GM19099 (cell line): ENCODE measurements around the gene POLR3H.
A peak's percentile ranks its signal among the peaks of the same experiment; 100 is the strongest.

Experiments used
- POLR2A ChIP-seq: IDR thresholded peaks from 3 replicates; pipeline ENCODE4 v1.6.1; 2011; ENCODE audit warnings: low read depth; ENCODE audit not compliant: insufficient read length; ENCODE audit errors: extremely low read depth

POLR3H gene, protein sequence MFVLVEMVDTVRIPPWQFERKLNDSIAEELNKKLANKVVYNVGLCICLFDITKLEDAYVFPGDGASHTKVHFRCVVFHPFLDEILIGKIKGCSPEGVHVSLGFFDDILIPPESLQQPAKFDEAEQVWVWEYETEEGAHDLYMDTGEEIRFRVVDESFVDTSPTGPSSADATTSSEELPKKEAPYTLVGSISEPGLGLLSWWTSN

GRCh38 chr22:41543854-41544670 is at the start of gene POLR3H:
TSS of gene POLR3H (minus strand) at chr22:41544470. CDS start at chr22:41544101, 369 bp downstream.
- peak; percentile 76 for TF ChIP-seq POLR2A

DNA sequence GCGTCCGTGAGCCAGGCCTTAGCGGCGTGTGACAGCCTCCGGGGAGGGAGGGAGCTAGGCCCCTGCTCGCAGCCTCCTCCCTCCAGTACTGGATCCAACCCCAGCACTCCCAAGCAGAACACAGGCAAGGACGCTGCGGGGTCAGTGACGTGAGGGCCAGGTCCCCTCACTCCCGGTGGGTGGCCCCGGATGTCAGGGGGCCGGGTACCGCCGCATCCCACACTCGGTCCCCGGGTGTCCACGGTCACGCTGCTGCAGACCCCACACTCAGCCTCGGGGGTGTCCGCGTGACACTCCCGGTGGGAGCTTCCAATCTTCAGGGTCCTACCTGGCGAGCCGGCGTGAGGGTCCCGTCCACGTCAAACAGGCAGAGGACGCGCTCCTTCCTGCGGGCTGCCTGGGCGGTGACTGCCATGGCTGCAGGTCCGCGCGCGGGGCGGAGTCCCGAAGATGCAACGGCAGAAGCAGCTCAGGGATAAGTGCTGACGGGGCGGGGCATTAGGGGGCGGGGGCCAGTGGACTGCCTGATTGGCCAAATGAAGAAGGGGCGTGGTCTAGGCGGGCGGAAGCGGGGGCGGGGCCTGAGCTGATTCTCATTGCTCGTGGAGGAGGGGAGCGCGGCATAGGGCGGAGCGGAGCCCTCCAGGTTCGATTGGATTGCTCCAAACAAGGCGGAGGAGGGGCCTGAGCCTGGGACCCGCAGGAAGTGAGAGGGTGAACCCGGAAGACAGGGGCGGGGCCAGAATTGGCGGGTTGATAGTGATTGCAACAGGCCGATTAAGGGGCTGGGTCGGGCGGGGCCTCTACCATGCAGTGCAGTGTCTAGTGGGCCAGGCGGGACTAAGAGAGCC is 45.3 kb upstream of the POLR3H start, which contains the start of gene PMM1:
Gene PMM1, minus strand, starts transcription at position 450 of the 851 bp plus-strand sequence. Its CDS starts 35 bp downstream, at position 415.
- peak; percentile 75 for TF ChIP-seq POLR2A

DNA sequence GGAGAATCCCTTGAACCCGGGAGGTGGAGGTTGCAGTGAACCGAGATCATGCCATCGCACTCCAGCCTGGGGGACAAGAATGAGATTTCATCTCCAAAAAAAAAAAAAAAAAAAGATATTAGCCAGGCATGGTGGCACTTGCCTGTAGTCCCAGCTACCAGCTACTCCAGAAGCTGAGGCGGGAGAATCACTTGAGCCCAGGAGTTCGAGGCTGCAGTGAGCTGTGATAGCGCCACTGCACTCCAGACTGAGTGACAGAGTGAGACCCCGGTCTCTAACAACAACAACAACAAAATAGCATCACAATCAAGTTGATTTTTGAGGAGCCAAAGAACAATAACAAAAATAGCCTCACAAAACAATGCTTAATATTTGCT is 43.1 kb upstream of the POLR3H start:
- no peak for TF ChIP-seq POLR2A

- TF ChIP-seq POLR2A: no peak
Observed at GRCh38 chr22:41585898-41586297, 41.6 kb upstream of the POLR3H start.

DNA sequence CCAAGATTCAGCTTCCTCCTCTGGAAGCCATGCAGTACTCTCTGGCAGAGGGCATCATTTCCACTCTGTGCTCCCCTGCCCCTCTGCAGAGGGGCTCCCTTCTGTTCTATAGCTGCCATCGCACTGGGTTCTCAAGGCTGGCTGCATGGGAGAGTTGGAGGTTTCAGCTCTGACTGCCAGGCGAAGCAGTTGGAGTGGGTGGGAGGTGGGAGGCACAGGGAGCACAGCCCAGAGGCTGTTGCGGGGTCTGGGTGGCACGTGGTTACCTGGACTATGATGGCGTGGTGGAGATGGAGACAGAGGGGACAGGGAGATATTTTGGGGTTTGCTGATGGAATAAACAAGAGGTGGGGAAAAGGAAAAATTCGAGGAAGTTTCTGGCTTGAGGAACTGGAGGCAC is 40.6 kb upstream of the POLR3H start:
- TF ChIP-seq POLR2A: no peak

DNA sequence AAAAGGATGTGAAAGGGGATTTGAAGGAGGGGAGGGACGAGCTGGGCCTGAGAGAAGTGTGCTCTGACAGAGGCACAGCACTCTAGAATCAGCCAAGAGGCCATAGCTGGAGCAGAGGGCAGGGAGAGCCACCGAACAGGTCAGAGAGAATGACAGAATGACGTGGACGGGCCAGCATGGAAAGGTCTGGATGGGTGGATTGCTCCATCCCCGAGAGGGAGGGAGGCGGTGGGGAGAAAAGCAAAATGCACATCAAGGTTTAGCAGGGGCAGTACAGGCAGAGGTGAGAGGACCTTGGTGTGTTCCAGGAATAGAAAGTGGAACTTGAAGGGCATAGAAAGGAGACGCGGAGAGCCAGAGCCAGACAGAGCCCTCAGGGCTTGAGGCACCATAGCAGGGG is 38.4 kb upstream of the POLR3H start:
- no peak for TF ChIP-seq POLR2A

- no peak for TF ChIP-seq POLR2A
Observed at GRCh38 chr22:41579997-41580355, 35.7 kb upstream of the POLR3H start.

GRCh38 chr22:41579297-41579996 is 35.2 kb upstream of the POLR3H start:
- TF ChIP-seq POLR2A: no peak

DNA sequence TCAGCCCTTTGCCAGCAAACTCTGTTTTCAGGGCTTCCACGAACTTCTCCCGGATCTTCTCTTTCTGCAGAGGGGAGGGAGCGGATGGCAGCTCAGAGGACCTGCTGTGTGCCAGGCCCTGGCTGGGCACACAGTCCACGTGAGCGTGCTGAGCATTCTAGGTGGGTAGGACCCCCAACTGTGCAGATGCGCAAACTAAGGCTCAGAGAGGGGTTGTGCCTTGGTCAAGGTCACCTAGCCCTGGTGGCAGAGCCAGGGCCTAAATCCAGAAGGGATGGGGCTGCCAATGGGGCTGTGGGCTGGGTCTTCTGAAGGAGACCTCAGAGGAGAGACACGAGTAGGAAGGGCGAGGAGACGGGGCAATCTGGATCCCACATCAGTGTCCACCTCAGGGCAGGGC is 34.5 kb upstream of the POLR3H start:
- TF ChIP-seq POLR2A: no peak

- no peak for TF ChIP-seq POLR2A
Observed at GRCh38 chr22:41578114-41578513, 33.8 kb upstream of the POLR3H start.

GRCh38 chr22:41576877-41577276 is 32.6 kb upstream of the POLR3H start:
- TF ChIP-seq POLR2A: no peak

- TF ChIP-seq POLR2A: no peak
Observed at GRCh38 chr22:41575533-41575932, 31.3 kb upstream of the POLR3H start.

DNA sequence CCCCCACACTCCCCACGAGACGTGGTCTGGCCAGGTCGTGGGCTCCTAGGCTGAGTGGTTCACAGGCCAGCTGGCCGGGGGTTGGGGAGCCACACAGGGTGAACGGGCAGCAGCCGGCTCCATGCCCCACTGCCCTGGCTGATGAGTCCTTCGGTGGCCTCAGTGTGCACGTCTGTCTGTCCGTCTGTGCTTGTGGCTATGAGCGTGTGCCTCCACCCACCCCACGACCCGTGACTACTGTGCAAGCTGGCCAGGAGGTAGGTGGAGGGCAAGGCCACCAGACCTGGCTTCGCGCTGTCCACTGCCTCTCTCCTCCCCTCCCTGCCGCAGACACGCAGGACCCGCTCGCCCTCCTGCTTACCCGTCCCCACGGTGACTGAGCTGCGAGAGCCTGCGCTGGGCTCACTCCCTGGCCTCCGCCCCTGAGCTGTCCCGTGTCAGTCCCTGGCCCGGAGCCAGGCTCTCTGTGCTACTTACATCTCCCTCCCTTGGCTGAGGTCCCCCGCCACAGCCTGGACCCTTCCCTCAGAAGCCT is 30.6 kb upstream of the POLR3H start:
- no peak for TF ChIP-seq POLR2A

- no peak for TF ChIP-seq POLR2A
Observed at GRCh38 chr22:41573677-41574076, 29.4 kb upstream of the POLR3H start.

- TF ChIP-seq POLR2A: no peak
Observed at GRCh38 chr22:41571786-41572185, 27.5 kb upstream of the POLR3H start.
